HEK293T (cell line): ENCODE results near the gene GNGT2.

Source experiments
- ARNT ChIP-seq: fragments of 450-650 bp; IDR thresholded peaks from 2 replicates; pipeline ENCODE4 v1.6.1; 2017; ENCODE audit warnings: mild to moderate bottlenecking
- BHLHE40 ChIP-seq: fragments of 450-650 bp; IDR thresholded peaks from 2 replicates; pipeline ENCODE4 v1.6.1; 2016; ENCODE audit warnings: mild to moderate bottlenecking, moderate library complexity, borderline replicate concordance
- CTBP1 ChIP-seq: fragments of 450-650 bp; IDR thresholded peaks from 2 replicates; pipeline ENCODE4 v1.6.1; 2016; ENCODE audit warnings: borderline replicate concordance
- ELF4 ChIP-seq: fragments of 450-650 bp; IDR thresholded peaks from 2 replicates; pipeline ENCODE4 v1.6.1; 2017; ENCODE audit warnings: antibody characterized with exemption
- FOXM1 ChIP-seq: fragments of 450-650 bp; IDR thresholded peaks from 2 replicates; pipeline ENCODE4 v1.6.1; 2017; ENCODE audit warnings: mild to moderate bottlenecking, borderline replicate concordance
- HDGF ChIP-seq: fragments of 450-650 bp; IDR thresholded peaks from 2 replicates; pipeline ENCODE4 v1.6.1; 2017; ENCODE audit warnings: antibody characterized with exemption, borderline replicate concordance
- L3MBTL2 ChIP-seq: fragments of 450-650 bp; conservative IDR thresholded peaks from 2 replicates; pipeline ENCODE4 v1.6.1; 2016; ENCODE audit warnings: mild to moderate bottlenecking
- LEF1 ChIP-seq: fragments of 450-650 bp; IDR thresholded peaks from 2 replicates; pipeline ENCODE4 v1.6.1; 2017; ENCODE audit warnings: mild to moderate bottlenecking, borderline replicate concordance
- NFRKB ChIP-seq: fragments of 450-650 bp; IDR thresholded peaks from 2 replicates; pipeline ENCODE4 v1.6.1; 2016; ENCODE audit warnings: mild to moderate bottlenecking, moderate library complexity
- SP1 ChIP-seq: fragments of 450-650 bp; IDR thresholded peaks from 2 replicates; pipeline ENCODE4 v1.6.1; 2017
- SUZ12 ChIP-seq: fragments of 450-650 bp; IDR thresholded peaks from 2 replicates; pipeline ENCODE4 v1.6.1; 2016; ENCODE audit warnings: mild to moderate bottlenecking
- TARDBP ChIP-seq: fragments of 450-650 bp; IDR thresholded peaks from 2 replicates; pipeline ENCODE4 v1.6.1; 2016
- ZNF384 ChIP-seq: fragments of 450-650 bp; IDR thresholded peaks from 2 replicates; pipeline ENCODE4 v1.6.1; 2016
- TF ChIP-seq, protein P1 (sequence below): fragments of 450-650 bp; IDR thresholded peaks from 2 replicates; pipeline ENCODE4 v1.6.1; 2016

DNA sequence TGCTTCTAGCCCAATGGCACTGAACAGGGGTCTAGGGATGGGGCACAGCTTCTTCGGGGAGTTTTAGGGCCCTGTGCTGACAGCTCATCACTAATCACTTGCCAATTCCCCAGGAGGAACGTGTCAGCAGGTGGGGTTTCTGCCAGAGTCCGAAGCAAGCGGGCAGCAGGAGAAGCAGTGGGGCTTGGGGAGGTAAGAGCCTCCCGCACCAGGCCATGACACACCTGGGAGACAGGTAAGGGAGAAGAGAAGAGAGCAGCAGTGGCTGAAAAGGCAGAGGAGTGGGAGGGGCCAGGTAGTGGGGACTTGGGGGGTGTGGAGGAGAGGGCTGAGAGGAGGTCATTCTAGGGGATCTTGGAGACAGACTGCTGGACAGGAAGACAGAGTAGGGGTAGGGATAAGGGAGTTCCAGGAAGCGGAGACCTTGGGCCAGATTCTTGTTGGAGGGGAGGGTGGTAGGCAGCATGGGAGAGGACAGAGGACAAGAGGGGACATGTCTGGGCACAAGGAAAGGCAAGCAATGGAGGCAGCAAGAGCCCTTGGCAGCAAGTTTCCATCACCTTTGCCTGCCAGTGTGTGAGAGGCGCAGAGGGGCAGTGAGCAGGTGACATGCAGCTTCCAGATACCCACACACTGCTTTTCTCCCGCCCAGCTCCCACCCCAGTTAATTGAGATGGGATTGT lies 15.3 kb upstream of the GNGT2 start:
- TF ChIP-seq SP1 = no peak
- no peak for TF ChIP-seq BHLHE40
- no peak for TF ChIP-seq L3MBTL2
- no peak for TF ChIP-seq HDGF
- TF ChIP-seq SUZ12 = no peak
- TF ChIP-seq TARDBP = no peak
- no peak for TF ChIP-seq NFRKB
- TF ChIP-seq FOXM1 = no peak
- no peak for TF ChIP-seq ARNT
- TF ChIP-seq ELF4 = no peak
- TF ChIP-seq, protein P1, sequence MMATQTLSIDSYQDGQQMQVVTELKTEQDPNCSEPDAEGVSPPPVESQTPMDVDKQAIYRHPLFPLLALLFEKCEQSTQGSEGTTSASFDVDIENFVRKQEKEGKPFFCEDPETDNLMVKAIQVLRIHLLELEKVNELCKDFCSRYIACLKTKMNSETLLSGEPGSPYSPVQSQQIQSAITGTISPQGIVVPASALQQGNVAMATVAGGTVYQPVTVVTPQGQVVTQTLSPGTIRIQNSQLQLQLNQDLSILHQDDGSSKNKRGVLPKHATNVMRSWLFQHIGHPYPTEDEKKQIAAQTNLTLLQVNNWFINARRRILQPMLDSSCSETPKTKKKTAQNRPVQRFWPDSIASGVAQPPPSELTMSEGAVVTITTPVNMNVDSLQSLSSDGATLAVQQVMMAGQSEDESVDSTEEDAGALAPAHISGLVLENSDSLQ = no peak
- no peak for TF ChIP-seq CTBP1
- TF ChIP-seq LEF1 = no peak
- TF ChIP-seq ZNF384 = no peak
